ENCODE measurements around the gene HACL1.

Gene HACL1

DNA sequence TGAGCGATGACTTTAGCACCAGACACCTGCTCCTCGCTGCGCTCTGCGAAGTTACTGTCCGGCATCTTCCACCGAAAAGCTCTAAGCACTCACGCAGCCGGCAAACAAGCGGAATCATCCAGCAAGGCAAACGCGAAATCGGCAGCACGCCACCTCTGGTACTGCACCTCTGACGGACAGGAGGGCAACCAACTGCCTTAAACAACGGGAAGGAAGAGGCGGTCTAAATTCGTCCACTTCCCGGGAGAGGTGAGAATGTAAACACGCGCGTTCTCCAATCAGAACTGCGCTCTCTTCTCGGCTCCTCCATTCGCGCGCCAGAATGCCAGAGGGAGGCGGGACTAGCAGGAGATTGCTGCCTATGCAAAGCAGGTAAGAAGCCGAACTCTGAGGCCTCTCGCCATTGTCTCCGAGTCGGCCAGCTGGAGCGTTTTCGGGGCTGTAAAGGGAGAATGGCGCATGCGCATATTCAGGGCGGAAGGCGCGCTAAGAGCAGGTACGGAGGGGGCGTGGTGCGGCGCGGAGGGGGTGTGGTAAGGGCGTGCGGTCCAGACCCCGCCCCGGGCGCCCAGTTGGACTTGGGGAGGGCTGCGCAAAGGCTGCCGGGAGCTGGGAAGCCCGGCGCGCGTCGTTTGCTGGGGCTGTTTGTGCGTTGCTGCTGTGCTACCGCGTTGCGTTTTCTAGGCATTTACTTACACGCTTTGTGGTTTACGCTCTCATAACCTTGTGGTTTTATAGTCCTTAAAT lies at the start of gene HACL1, which contains the start of gene BTD:
HACL1 (minus strand) TSS at position 171 of the 747 bp plus-strand sequence; CDS start at position 65, 106 bp downstream.
BTD (plus strand) TSS at position 347 of the 747 bp plus-strand sequence. CDS start 33,695 bp downstream, outside the sequence.
- peak; percentile 94 for DNase-seq (ENCODE audit: low read depth, low spot score)
- Histone ChIP-seq H3K27ac (ENCODE audit: low read length) (no peak within 1 kb of the TSS), H3K27me3 (ENCODE audit: control insufficient read depth, insufficient read depth, low read length) (no peaks in the 10 kb centered on the region), H3K4me1 (ENCODE audit: control insufficient read depth, insufficient read depth, low read length) (no peaks in the 10 kb centered on the region; the same call in 1 of the 2 replicates), H3K4me3 (ENCODE audit: low read length) (peak within 1 kb of the TSS; percentile 79), H3K36me3 (ENCODE audit: control insufficient read depth, insufficient read depth, low read length) (peaks cover 3% of the 10 kb centered on the region; the same call in 1 of the 2 replicates), H3K9me3 (ENCODE audit: control insufficient read depth, insufficient read depth, low read length) (no peaks in the 10 kb centered on the region)
- no CpG with 5 or more reads among the region's 61 CpGs for WGBS (ENCODE audit: insufficient coverage, insufficient read length)

GRCh38 chr3:15649858-15650257 lies 48.5 kb upstream of the HACL1 start:
- Histone ChIP-seq H3K36me3 (ENCODE audit: control insufficient read depth, insufficient read depth, low read length) (no peaks in the 10 kb centered on the region), H3K27ac (ENCODE audit: low read length) (no peak overlapping the region), H3K27me3 (ENCODE audit: control insufficient read depth, insufficient read depth, low read length) (no peaks in the 10 kb centered on the region), H3K4me1 (ENCODE audit: control insufficient read depth, insufficient read depth, low read length) (no peaks in the 10 kb centered on the region; the same call in 1 of the 2 replicates), H3K9me3 (ENCODE audit: control insufficient read depth, insufficient read depth, low read length) (no peaks in the 10 kb centered on the region), H3K4me3 (ENCODE audit: low read length) (no peak overlapping the region)
- no CpG with 5 or more reads among the region's 5 CpGs for WGBS (ENCODE audit: insufficient coverage, insufficient read length)
- DNase-seq (ENCODE audit: low read depth, low spot score), result no peak

GRCh38 chr3:15649341-15649740 lies 48.0 kb upstream of the HACL1 start:
- WGBS (ENCODE audit: insufficient coverage, insufficient read length), result no CpG with 5 or more reads among the region's 3 CpGs

GRCh38 chr3:15647611-15648167 lies 46.3 kb upstream of the HACL1 start:
- H3K27ac ChIP-seq (ENCODE audit: low read length), result no peak overlapping the region
- no peak overlapping the region for H3K4me3 ChIP-seq (ENCODE audit: low read length)
- no peaks in the 10 kb centered on the region for H3K9me3 ChIP-seq (ENCODE audit: control insufficient read depth, insufficient read depth, low read length)
- DNase-seq (ENCODE audit: low read depth, low spot score), result no peak
- no CpG with 5 or more reads among the region's 4 CpGs for WGBS (ENCODE audit: insufficient coverage, insufficient read length)
- H3K36me3 ChIP-seq (ENCODE audit: control insufficient read depth, insufficient read depth, low read length), result no peaks in the 10 kb centered on the region
- no peaks in the 10 kb centered on the region for H3K27me3 ChIP-seq (ENCODE audit: control insufficient read depth, insufficient read depth, low read length)
- no peaks in the 10 kb centered on the region; the same call in 1 of the 2 replicates for H3K4me1 ChIP-seq (ENCODE audit: control insufficient read depth, insufficient read depth, low read length)

More at GRCh38 chr3:15649341-15649740, 48.0 kb upstream of the HACL1 start:
- Histone ChIP-seq H3K4me1 (ENCODE audit: control insufficient read depth, insufficient read depth, low read length) (no peaks in the 10 kb centered on the region; the same call in 1 of the 2 replicates), H3K27me3 (ENCODE audit: control insufficient read depth, insufficient read depth, low read length) (no peaks in the 10 kb centered on the region), H3K27ac (ENCODE audit: low read length) (no peak overlapping the region), H3K36me3 (ENCODE audit: control insufficient read depth, insufficient read depth, low read length) (no peaks in the 10 kb centered on the region), H3K4me3 (ENCODE audit: low read length) (no peak overlapping the region), H3K9me3 (ENCODE audit: control insufficient read depth, insufficient read depth, low read length) (no peaks in the 10 kb centered on the region)
- DNase-seq (ENCODE audit: low read depth, low spot score), result no peak

- Histone ChIP-seq H3K36me3 (ENCODE audit: control insufficient read depth, insufficient read depth, low read length) (no peaks in the 10 kb centered on the region), H3K9me3 (ENCODE audit: control insufficient read depth, insufficient read depth, low read length) (no peaks in the 10 kb centered on the region), H3K4me3 (ENCODE audit: low read length) (no peak overlapping the region), H3K27me3 (ENCODE audit: control insufficient read depth, insufficient read depth, low read length) (no peaks in the 10 kb centered on the region), H3K27ac (ENCODE audit: low read length) (no peak overlapping the region), H3K4me1 (ENCODE audit: control insufficient read depth, insufficient read depth, low read length) (no peaks in the 10 kb centered on the region; the same call in 1 of the 2 replicates)
- no CpG with 5 or more reads among the region's 13 CpGs for WGBS (ENCODE audit: insufficient coverage, insufficient read length)
- no peak for DNase-seq (ENCODE audit: low read depth, low spot score)
These were observed 45.6 kb upstream of the HACL1 start for GRCh38 chr3:15646851-15647511.

DNA sequence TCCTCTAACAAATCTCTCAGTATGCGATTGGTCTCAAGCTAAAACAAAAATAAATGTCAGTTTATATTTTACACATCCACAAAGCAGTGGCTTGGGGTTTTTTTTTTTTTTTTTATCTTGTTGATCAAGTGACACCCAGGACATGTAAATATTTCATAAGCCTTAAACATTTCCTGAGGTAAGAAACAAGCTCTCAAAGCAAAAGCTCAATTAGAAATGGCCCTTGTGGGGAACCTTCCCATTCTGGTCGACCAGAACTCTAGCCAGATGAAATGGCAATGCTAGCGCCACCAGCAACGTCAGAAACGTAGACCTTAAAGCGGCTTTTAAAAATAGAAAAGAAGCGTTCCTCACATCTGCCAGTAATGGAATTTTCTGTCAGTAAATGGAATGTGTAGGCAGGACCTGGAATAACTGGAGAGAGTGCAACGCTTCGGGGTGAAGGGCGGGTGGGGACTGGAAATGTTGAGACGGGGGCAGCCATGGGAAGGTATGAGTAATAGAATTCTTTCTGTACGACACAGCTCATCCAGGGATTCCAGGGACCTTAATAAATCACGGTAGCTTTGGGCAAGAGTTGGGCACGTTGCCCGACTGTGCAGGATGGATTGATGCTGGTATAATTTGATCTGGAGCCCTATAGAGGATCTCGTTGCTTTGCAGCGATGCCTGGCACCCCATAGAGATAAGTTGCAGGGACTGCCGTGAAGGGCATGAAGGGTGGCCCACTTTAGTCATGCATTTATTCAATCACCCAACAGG lies 44.6 kb upstream of the HACL1 start:
- no peak overlapping the region for H3K4me3 ChIP-seq (ENCODE audit: low read length)

DNA sequence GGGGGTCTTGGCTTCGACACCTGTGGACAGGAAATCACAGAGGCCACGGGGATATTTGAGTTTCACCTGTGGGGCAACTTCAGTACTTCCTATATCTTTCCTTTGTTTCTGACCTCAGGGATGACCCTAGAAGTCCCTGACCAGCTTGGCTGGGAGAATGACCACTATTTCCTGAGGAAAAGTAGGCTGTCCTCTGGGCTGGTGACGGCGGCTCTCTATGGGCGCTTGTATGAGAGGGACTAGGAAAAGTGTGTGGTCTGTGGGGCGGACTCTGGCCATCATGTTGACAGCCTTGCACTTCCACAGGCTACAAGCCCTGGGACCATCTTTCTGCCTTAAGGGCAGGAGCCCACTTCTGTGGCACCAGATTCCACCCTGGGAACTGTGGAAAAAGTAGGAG lies 43.9 kb upstream of the HACL1 start:
- no peak for DNase-seq (ENCODE audit: low read depth, low spot score)
- no peaks in the 10 kb centered on the region for H3K9me3 ChIP-seq (ENCODE audit: control insufficient read depth, insufficient read depth, low read length)
- no peak overlapping the region for H3K4me3 ChIP-seq (ENCODE audit: low read length)
- H3K27ac ChIP-seq (ENCODE audit: low read length), result no peak overlapping the region
- H3K27me3 ChIP-seq (ENCODE audit: control insufficient read depth, insufficient read depth, low read length), result no peaks in the 10 kb centered on the region
- no peaks in the 10 kb centered on the region for H3K36me3 ChIP-seq (ENCODE audit: control insufficient read depth, insufficient read depth, low read length)
- no peaks in the 10 kb centered on the region; the same call in 1 of the 2 replicates for H3K4me1 ChIP-seq (ENCODE audit: control insufficient read depth, insufficient read depth, low read length)
- no CpG with 5 or more reads among the region's 6 CpGs for WGBS (ENCODE audit: insufficient coverage, insufficient read length)

More for the DNA sequence above, 44.6 kb upstream of the HACL1 start:
- DNase-seq (ENCODE audit: low read depth, low spot score), result no peak
- Histone ChIP-seq H3K9me3 (ENCODE audit: control insufficient read depth, insufficient read depth, low read length) (no peaks in the 10 kb centered on the region), H3K27ac (ENCODE audit: low read length) (no peak overlapping the region), H3K27me3 (ENCODE audit: control insufficient read depth, insufficient read depth, low read length) (no peaks in the 10 kb centered on the region), H3K4me1 (ENCODE audit: control insufficient read depth, insufficient read depth, low read length) (no peaks in the 10 kb centered on the region; the same call in 1 of the 2 replicates), H3K36me3 (ENCODE audit: control insufficient read depth, insufficient read depth, low read length) (no peaks in the 10 kb centered on the region)
- WGBS (ENCODE audit: insufficient coverage, insufficient read length), result no CpG with 5 or more reads among the region's 18 CpGs

DNA sequence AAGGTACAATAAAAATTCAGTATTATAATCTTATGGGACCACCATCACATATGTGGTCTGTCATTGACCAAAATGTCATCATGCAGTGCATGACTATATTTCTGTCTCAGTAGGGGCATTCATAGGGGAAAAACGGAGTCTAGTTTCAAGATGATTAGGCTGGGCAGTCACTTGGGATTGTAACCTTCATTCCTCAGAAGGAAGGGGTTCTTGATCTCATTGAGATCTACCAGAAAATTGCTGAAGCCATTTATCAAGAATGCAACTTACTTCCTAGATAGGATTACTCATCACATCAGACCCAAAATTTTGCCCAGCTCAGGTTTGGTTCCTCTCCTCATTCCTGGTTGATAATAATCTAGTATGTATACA lies 37.5 kb upstream of the HACL1 start:
- H3K36me3 ChIP-seq (ENCODE audit: control insufficient read depth, insufficient read depth, low read length), result no peaks in the 10 kb centered on the region
- no peak overlapping the region for H3K27ac ChIP-seq (ENCODE audit: low read length)
- no peaks in the 10 kb centered on the region for H3K9me3 ChIP-seq (ENCODE audit: control insufficient read depth, insufficient read depth, low read length)
- no peak for DNase-seq (ENCODE audit: low read depth, low spot score)
- H3K4me1 ChIP-seq (ENCODE audit: control insufficient read depth, insufficient read depth, low read length), result peaks cover 2% of the 10 kb centered on the region
- H3K27me3 ChIP-seq (ENCODE audit: control insufficient read depth, insufficient read depth, low read length), result no peaks in the 10 kb centered on the region
- no CpG with 5 or more reads among the region's 1 CpG for WGBS (ENCODE audit: insufficient coverage, insufficient read length)
- no peak overlapping the region for H3K4me3 ChIP-seq (ENCODE audit: low read length)

DNA sequence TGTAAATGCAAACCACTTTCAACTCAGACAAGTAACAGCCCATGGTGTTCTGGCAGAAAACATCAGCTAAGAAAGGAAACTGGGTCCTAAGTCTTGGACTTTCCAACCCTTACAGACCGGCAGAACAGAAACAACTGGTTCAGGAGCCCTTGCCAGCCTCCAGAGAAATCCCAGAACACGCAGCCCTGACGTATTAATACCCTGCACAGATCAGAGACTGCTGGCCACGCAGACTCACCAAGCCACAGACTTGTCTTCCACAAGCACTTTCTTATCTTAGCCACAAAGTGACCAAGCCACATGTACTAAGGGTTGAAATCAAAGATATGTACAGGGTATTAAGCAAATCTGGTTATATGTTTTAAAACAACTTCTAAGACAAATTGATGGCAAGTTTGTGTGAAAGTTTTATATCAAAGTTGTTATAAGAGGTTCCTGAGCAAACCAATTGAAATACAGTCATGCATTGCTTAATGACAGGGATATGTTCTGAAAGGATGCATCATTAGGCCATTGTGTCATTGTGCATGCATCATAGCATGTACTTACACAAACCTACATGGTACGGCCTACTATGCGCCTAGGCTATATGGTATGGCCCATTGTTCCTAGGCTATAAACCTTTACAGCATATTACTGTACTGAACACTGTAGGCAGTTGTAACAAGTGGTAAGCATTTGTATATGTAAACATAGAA lies 37.0 kb upstream of the HACL1 start:
- H3K27ac ChIP-seq (ENCODE audit: low read length), result no peak overlapping the region
- H3K9me3 ChIP-seq (ENCODE audit: control insufficient read depth, insufficient read depth, low read length), result no peaks in the 10 kb centered on the region
- no peak for DNase-seq (ENCODE audit: low read depth, low spot score)
- no peak overlapping the region for H3K4me3 ChIP-seq (ENCODE audit: low read length)
- no CpG with 5 or more reads among the region's 6 CpGs for WGBS (ENCODE audit: insufficient coverage, insufficient read length)
- no peaks in the 10 kb centered on the region for H3K27me3 ChIP-seq (ENCODE audit: control insufficient read depth, insufficient read depth, low read length)
- H3K4me1 ChIP-seq (ENCODE audit: control insufficient read depth, insufficient read depth, low read length), result peaks cover 3% of the 10 kb centered on the region
- H3K36me3 ChIP-seq (ENCODE audit: control insufficient read depth, insufficient read depth, low read length), result no peaks in the 10 kb centered on the region

All from iPS DF 6.9 (cell line).